Gastrocnemius medialis (tissue), 4 donors: ENCODE measurements around the gene PPM1L. TPM values are rescaled to one million over a fixed set of nuclear protein-coding genes. Genes with fewer than 3 reads are reported as not detected.

Experiments
- ATAC-seq, 2 donors: fragments of 150-250 bp; one replicate each; pipeline ENCODE4 v1.9.1; 2016
- DNase-seq, 2 donors: peaks; one replicate each; pipeline ENCODE4 v3.0.0-alpha.2; 2019
- H3K27ac ChIP-seq, 4 donors: fragments of 200-600 bp; sonication (generic); 1 replicate in 1 of 4; 2 replicates in 3 of 4; pipeline ENCODE4 v1.5.1; 2016 to 2018; ENCODE audit warnings: mild to moderate bottlenecking in 2 of 4, moderate library complexity in 1 of 4
- H3K27me3 ChIP-seq, 3 donors: fragments of 200-600 bp; sonication (generic) in 2 of 3; 1 replicate in 1 of 3; 2 replicates in 2 of 3; pipeline versions ENCODE4 v1.5.1 to v1.6.0; 2016 to 2019; ENCODE audit warnings: mild to moderate bottlenecking in 1 of 3, moderate library complexity in 1 of 3
- H3K36me3 ChIP-seq, 2 donors: fragments of 200-600 bp; sonication (generic) in 1 of 2; one replicate each; pipeline ENCODE4 v1.5.1; 2017 to 2018
- H3K4me1 ChIP-seq, 2 donors: fragments of 200-600 bp; sonication (generic) in 1 of 2; one replicate each; pipeline ENCODE4 v1.5.1; 2016 to 2017; ENCODE audit warnings: mild to moderate bottlenecking in 2 of 2
- H3K4me3 ChIP-seq, 4 donors: fragments of 200-600 bp; sonication (generic) in 3 of 4; 1 replicate in 1 of 4; 2 replicates in 3 of 4; pipeline ENCODE4 v1.5.1; 2016 to 2019; ENCODE audit warnings: mild to moderate bottlenecking in 2 of 4
- H3K9me3 ChIP-seq, 3 donors: fragments of 200-600 bp; sonication (generic) in 2 of 3; 1 replicate in 1 of 3; 2 replicates in 2 of 3; pipeline ENCODE4 v1.5.1; 2016 to 2019
- POLR2A ChIP-seq, 2 donors: fragments of 450-650 bp; IDR thresholded peaks; one replicate each; pipeline ENCODE4 v1.6.1; 2017; ENCODE audit warnings: antibody characterized with exemption in 2 of 2, mild to moderate bottlenecking in 2 of 2, moderate library complexity in 2 of 2
- in situ Hi-C, 4 donors: fragments of 200-750 bp; cut with MboI; loops; one replicate each; pipeline versions ENCODE4 v1.15.0 to v1.8.0; 2017; ENCODE audit warnings: low sequenced_read_pairs in 4 of 4
- intact Hi-C: fragments of 100-400 bp; cut with DNase I; formaldehyde crosslinking; loops from one replicate; pipeline ENCODE4 v1.15.1; 2023; ENCODE audit warnings: low total_unique reads
- total RNA-seq, 4 donors: library from RNA; depleted of rRNA; stranded (reverse); fragments of >200 nt; gene quantifications; one replicate each; pipeline versions ENCODE4 v1.1.0 to v1.2.3, GENCODE V29; 2016
- TF ChIP-seq, protein P1 (sequence below), 5 experiments: fragments of 450-650 bp in 3 of 5; fragments of 200-600 bp in 2 of 5; sonication (generic) in 2 of 5; IDR thresholded peaks in 4 of 5; conservative IDR thresholded peaks in 1 of 5; 1 replicate in 4 of 5; 2 replicates in 1 of 5; pipeline ENCODE4 v1.5.1; 2016 to 2019; ENCODE audit warnings: antibody characterized with exemption in 5 of 5, mild to moderate bottlenecking in 3 of 5, moderate library complexity in 3 of 5

PPM1L gene
- total RNA-seq, 4 donors from 2014 or later: 85.0 to 243 (median 122) TPM

DNA sequence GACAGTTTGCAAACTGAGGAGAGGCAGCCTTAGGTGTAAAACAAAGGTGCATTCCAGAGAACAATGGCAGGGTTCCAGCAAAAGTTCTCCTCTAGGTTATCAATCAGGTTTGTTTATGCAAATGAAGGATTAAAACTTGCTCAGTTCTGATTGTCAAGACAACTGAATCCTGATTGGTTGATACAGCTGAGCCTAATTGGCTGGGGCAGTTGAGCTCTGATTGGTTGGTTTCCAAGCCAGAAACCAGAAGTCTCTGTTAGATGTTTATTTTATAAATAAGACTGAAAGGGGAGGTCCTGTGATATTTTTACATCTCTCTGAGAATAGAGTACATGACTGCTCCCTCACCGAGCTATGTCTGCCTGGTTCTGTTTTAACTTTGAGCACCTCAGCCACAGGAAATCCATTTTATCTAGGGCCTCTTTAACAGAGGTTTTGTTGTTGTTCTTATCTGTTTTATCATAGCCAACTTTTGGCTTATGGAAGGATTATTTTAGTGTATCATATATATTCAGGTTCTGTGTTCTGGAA is 37.8 kb downstream of the PPM1L start:
- Histone ChIP-seq H3K4me1 (peaks cover 56 to 59% of the 10 kb centered on the region in 2 donors), H3K27ac (peak overlapping the region in 2 of 4 donors; percentile 93 to 94), H3K27me3 (no peaks in the 10 kb centered on the region), H3K36me3 (no peaks in the 10 kb centered on the region), H3K4me3 (no peak overlapping the region), H3K9me3 (no peaks in the 10 kb centered on the region)
- DNase-seq: no peak
- TF ChIP-seq POLR2A (IDR thresholded peaks at IDR 0.05): no peak
- TF ChIP-seq, protein P1, sequence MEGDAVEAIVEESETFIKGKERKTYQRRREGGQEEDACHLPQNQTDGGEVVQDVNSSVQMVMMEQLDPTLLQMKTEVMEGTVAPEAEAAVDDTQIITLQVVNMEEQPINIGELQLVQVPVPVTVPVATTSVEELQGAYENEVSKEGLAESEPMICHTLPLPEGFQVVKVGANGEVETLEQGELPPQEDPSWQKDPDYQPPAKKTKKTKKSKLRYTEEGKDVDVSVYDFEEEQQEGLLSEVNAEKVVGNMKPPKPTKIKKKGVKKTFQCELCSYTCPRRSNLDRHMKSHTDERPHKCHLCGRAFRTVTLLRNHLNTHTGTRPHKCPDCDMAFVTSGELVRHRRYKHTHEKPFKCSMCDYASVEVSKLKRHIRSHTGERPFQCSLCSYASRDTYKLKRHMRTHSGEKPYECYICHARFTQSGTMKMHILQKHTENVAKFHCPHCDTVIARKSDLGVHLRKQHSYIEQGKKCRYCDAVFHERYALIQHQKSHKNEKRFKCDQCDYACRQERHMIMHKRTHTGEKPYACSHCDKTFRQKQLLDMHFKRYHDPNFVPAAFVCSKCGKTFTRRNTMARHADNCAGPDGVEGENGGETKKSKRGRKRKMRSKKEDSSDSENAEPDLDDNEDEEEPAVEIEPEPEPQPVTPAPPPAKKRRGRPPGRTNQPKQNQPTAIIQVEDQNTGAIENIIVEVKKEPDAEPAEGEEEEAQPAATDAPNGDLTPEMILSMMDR (IDR thresholded peaks at IDR 0.05 in 4 of 5, conservative IDR thresholded peaks at IDR 0.05 in 1 of 5): no peak
- intact Hi-C loops: no loop called here
- no peak for ATAC-seq
- in situ Hi-C loops: no loop called here

DNA sequence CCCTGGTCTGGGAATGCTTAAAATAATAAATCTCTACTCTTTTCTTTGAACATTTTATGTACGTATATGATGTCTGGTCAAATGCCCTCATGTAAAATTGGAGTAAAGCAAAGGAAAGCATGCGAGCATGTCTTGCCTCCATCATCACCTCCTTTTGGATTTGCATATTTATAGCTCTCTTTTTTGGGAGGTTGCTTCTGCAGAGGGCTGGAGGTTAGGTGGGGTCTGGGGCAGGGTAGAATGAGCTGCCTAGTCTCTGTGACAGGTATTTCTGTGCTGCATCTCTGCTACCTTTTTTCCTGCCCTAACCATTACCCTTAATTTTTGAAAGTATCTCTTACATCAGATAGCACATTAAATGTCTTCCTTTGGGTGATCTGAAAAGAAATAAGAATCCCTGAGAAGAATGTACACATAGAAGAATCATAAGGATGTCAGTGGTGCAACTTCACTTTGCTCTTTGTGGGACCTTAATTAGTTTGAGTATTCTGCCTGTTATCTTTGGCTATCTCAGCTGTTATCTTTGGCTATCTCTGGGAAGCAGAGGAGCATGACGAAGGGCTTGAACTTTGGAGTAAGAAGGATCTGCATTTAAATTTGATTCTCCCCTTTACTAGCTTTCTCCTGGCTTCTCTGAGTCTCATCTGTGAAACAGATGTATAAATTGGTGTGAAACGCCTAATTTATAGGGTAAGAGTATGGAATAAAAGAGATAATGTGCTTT is 40.2 kb downstream of the PPM1L start:
- Histone ChIP-seq H3K27me3 (no peaks in the 10 kb centered on the region), H3K9me3 (no peaks in the 10 kb centered on the region), H3K36me3 (no peaks in the 10 kb centered on the region), H3K4me1 (peaks cover 62 to 72% of the 10 kb centered on the region in 2 donors), H3K4me3 (peak overlapping the region in 1 of 4 donors; percentile 16), H3K27ac (peak overlapping the region; percentile 91 to 94 (median 92))
- in situ Hi-C loops (no loop called here), intact Hi-C loops (loop anchor here (5.0 kb wide), 1 partner anchor 39 kb away; the partner anchor contains the start of gene PPM1L)
- ATAC-seq (no peak), DNase-seq (no peak)
- TF ChIP-seq POLR2A (IDR thresholded peaks at IDR 0.05): no peak
- TF ChIP-seq, protein P1 (IDR thresholded peaks at IDR 0.05 in 4 of 5, conservative IDR thresholded peaks at IDR 0.05 in 1 of 5): no peak

DNA sequence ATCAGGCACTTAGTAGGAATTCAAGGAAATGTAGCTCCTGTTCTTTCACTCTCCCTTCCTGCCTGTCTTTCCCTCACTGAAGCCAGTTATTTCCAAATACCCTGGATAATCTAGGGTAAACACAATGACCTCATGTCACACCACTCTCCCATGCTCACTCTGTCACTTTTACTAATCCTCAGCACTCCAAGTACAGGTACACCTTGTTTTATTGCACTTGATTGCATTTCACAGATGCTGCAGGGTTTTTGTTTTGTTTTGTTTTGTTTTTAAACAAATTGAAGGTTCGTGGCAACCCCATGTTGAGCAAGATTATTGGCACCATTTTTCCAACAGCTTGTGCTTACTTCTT is 40.8 kb downstream of the PPM1L start:
- DNase-seq: peak; percentile 61 to 67
- no peaks in the 10 kb centered on the region for H3K36me3 ChIP-seq
- H3K27ac ChIP-seq: peak overlapping the region; percentile 91 to 94 (median 92)
- no peaks in the 10 kb centered on the region for H3K27me3 ChIP-seq
- intact Hi-C loops (loop anchor here (5.0 kb wide), 1 partner anchor 39 kb away; the partner anchor contains the start of gene PPM1L), in situ Hi-C loops (no loop called here)
- peak; percentile 56 to 76 for TF ChIP-seq POLR2A (IDR thresholded peaks at IDR 0.05)
- TF ChIP-seq, protein P1 (IDR thresholded peaks at IDR 0.05 in 4 of 5, conservative IDR thresholded peaks at IDR 0.05 in 1 of 5): no peak
- peak; percentile 91 to 92 for ATAC-seq
- H3K4me1 ChIP-seq: peaks cover 65 to 75% of the 10 kb centered on the region in 2 donors
- H3K9me3 ChIP-seq: no peaks in the 10 kb centered on the region
- peak overlapping the region in 1 of 4 donors; percentile 16 for H3K4me3 ChIP-seq

DNA sequence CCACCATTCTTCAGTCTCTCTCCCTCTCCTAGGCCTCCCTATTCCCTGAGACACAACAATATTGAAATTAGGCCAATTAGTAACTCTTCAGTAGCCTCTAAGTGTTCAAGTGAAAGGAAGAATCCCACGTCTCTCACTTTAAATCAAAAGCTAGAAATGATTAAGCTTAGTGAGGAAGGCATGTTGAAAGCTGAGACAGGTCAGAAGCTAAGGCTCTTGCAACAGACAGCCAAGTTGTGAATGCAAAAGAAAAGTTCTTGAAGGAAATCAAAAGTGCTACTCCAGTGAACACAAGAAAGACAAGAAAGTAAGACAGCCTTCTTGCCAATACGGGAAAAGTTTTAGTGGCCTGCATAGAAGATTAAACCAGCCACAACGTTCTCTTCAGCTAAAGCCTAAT is 41.3 kb downstream of the PPM1L start:
- peaks cover 71 to 81% of the 10 kb centered on the region in 2 donors for H3K4me1 ChIP-seq
- intact Hi-C loops: loop anchor here (5.0 kb wide), 1 partner anchor 40 kb away; the partner anchor contains the start of gene PPM1L
- no peaks in the 10 kb centered on the region for H3K9me3 ChIP-seq
- H3K36me3 ChIP-seq: no peaks in the 10 kb centered on the region
- H3K4me3 ChIP-seq: peak overlapping the region in 1 of 4 donors; percentile 3
- peak overlapping the region; percentile 91 to 94 (median 92) for H3K27ac ChIP-seq
- no peak for DNase-seq
- ATAC-seq: no peak
- TF ChIP-seq, protein P1 (IDR thresholded peaks at IDR 0.05 in 4 of 5, conservative IDR thresholded peaks at IDR 0.05 in 1 of 5): no peak
- no peak for TF ChIP-seq POLR2A (IDR thresholded peaks at IDR 0.05)
- no peaks in the 10 kb centered on the region for H3K27me3 ChIP-seq
- in situ Hi-C loops: no loop called here
